RWPE1 (cell line): ENCODE data around the gene TRAF3.
A peak's percentile ranks its signal among the peaks of the same experiment; 100 is the strongest.

Source experiments
- CTCF ChIA-PET: fragments of 350-600 bp; sonication (Branson Sonifier 250); formaldehyde crosslinking; extraction: SDS; loops from one replicate; lab custom pipeline; 2021; lab: Yijun Ruan, JAX
- POLR2A ChIA-PET: fragments of 400-600 bp; formaldehyde crosslinking; extraction: SDS; loops from one replicate; lab custom pipeline; 2020; ENCODE audit warnings: antibody characterized with exemption; ENCODE audit not compliant: low non-redundant PET; lab: Yijun Ruan, JAX
- DNase-seq: peaks from one replicate; pipeline ENCODE4 v3.0.0; 2012; ENCODE audit warnings: low spot score
- H3K27ac ChIP-seq: fragments of 450-650 bp; 2 replicates; pipeline ENCODE4 v1.5.1; 2017
- CTCF ChIP-seq: fragments of 450-650 bp; conservative IDR thresholded peaks from 2 replicates; pipeline ENCODE4 v1.5.1; 2017; ENCODE audit warnings: low read depth, mild to moderate bottlenecking

Gene TRAF3

GRCh38 chr14:102811971-102812370, 34.7 kb downstream of the TRAF3 start:
- no peak for DNase-seq
- no peak overlapping the region for H3K27ac ChIP-seq
- ChIA-PET POLR2A (no interaction called here), CTCF (no interaction called here)
- TF ChIP-seq CTCF, result no peak

GRCh38 chr14:102813691-102814090, 36.4 kb downstream of the TRAF3 start:
- TF ChIP-seq CTCF, result no peak
- ChIA-PET POLR2A (no interaction called here), CTCF (interaction anchor here (0.6 kb wide), 1 partner anchor 9 kb away, joined by 3 read pairs; no protein-coding TSS in a partner anchor)
- DNase-seq, result no peak
- H3K27ac ChIP-seq, result no peak overlapping the region

GRCh38 chr14:102817318-102817717, 40.1 kb downstream of the TRAF3 start:
- CTCF ChIA-PET, result no interaction called here
- no peak for DNase-seq
- POLR2A ChIA-PET, result no interaction called here
- no peak for TF ChIP-seq CTCF
- no peak overlapping the region for H3K27ac ChIP-seq

GRCh38 chr14:102817942-102818940, 41.0 kb downstream of the TRAF3 start:
- POLR2A ChIA-PET, result interaction anchor here (0.5 kb wide), 1 partner anchor 21 kb away, joined by 4 read pairs; no protein-coding TSS in a partner anchor
- TF ChIP-seq CTCF, result no peak
- DNase-seq, result no peak
- no peak overlapping the region for H3K27ac ChIP-seq
- CTCF ChIA-PET, result interaction anchor here (0.7 kb wide), 2 partner anchors 24 to 103 kb away, joined by 3 read pairs; no protein-coding TSS in a partner anchor

- ChIA-PET POLR2A (interaction anchor here (0.5 kb wide), 1 partner anchor 22 kb away, joined by 4 read pairs; no protein-coding TSS in a partner anchor), CTCF (interaction anchor here (0.7 kb wide), 2 partner anchors 25 to 381 kb away, joined by 3 read pairs; no protein-coding TSS in a partner anchor)
- no peak for TF ChIP-seq CTCF
- no peak overlapping the region for H3K27ac ChIP-seq
- peak; percentile 12 for DNase-seq
Observed at GRCh38 chr14:102819176-102819628, 42.0 kb downstream of the TRAF3 start.

- no peak overlapping the region for H3K27ac ChIP-seq
- no peak for TF ChIP-seq CTCF
- POLR2A ChIA-PET, result no interaction called here
- DNase-seq, result no peak
- CTCF ChIA-PET, result interaction anchor here (0.7 kb wide), 1 partner anchor 382 kb away, joined by 3 read pairs; no protein-coding TSS in a partner anchor
Observed at GRCh38 chr14:102819747-102820330, 42.6 kb downstream of the TRAF3 start.
